ENCODE results near the gene LRSAM1.

GRCh38 chr9:127473932-127474331, 22.6 kb downstream of the LRSAM1 start:
- TF ChIP-seq CTCF (IDR thresholded peaks at IDR 0.05), result no peak
- TF ChIP-seq POLR2A (IDR thresholded peaks at IDR 0.05), result no peak
